GM19351 (cell line): ENCODE results near the gene MICALL1.
"Not testable (repeated sequence)": the region's sequence is repeated elsewhere in the genome, so short reads cannot be mapped to it uniquely, and the experiment has no call there.

Experiments
- ATAC-seq: cut with Tn5 transposase; IDR thresholded peaks from one replicate; pipeline ENCODE4 v1.9.1; 2021; ENCODE audit warnings: mild to moderate bottlenecking, moderate library complexity; ENCODE audit not compliant: unreplicated experiment

Gene MICALL1

GRCh38 chr22:37929390-37929789, 23.3 kb downstream of the MICALL1 start:
- no peak for ATAC-seq

GRCh38 chr22:37930270-37930951, 24.3 kb downstream of the MICALL1 start:
- ATAC-seq, result no peak

DNA sequence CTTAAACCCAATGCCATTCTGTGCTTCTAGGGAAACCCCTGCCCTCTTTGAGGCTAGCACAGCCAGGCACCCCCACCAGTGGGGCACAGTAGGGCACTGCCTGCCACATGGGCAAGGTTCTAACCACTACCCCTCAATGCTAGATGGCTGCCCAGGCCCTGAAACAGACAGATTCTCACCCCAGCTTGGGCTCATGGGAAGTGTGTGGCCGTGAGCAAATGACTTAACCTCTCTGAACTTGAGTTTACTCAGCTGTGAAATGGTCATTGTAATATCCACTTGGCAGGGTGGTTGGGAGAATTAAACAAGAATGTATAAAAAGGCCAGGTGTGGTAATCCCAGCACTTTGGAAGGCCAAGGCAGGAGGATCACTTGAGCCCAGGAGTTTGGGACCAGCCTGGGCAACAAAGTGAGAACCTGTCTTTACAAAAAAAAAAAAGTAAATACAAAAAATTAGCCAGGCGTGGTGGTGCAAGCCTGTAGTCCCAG, 24.9 kb downstream of the MICALL1 start:
- ATAC-seq, result no peak

- ATAC-seq, result no peak
Measured at GRCh38 chr22:37931893-37932389, 25.8 kb downstream of the MICALL1 start.

GRCh38 chr22:37932401-37932800, 26.3 kb downstream of the MICALL1 start:
- no peak for ATAC-seq

- ATAC-seq, result no peak
Measured at GRCh38 chr22:37932821-37933578, 26.9 kb downstream of the MICALL1 start.

- no peak for ATAC-seq
Measured at GRCh38 chr22:37933711-37934376, 27.7 kb downstream of the MICALL1 start.

DNA sequence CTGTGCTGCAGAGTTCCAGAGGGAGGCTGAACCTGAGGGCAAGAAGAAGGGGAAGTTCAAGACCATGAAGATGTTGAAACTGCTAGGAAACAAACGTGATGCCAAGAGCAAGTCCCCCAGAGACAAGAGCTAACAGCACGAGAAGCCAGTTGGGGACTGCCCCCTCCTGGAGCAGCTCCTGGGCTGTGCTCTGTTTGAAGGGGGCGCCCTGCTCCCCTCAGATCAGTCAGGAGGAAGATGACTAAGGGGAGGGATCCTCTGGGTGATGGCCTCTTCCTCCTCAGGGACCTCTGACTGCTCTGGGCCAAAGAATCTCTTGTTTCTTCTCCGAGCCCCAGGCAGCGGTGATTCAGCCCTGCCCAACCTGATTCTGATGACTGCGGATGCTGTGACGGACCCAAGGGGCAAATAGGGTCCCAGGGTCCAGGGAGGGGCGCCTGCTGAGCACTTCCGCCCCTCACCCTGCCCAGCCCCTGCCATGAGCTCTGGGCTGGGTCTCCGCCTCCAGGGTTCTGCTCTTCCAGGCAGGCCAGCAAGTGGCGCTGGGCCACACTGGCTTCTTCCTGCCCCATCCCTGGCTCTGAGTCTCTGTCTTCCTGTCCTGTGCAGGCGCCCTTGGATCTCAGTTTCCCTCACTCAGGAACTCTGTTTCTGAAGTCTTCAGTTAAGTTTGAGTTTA, 34.7 kb downstream of the MICALL1 start:
- no peak for ATAC-seq

- ATAC-seq, result no peak
Measured at GRCh38 chr22:37942133-37942532, 36.0 kb downstream of the MICALL1 start.

DNA sequence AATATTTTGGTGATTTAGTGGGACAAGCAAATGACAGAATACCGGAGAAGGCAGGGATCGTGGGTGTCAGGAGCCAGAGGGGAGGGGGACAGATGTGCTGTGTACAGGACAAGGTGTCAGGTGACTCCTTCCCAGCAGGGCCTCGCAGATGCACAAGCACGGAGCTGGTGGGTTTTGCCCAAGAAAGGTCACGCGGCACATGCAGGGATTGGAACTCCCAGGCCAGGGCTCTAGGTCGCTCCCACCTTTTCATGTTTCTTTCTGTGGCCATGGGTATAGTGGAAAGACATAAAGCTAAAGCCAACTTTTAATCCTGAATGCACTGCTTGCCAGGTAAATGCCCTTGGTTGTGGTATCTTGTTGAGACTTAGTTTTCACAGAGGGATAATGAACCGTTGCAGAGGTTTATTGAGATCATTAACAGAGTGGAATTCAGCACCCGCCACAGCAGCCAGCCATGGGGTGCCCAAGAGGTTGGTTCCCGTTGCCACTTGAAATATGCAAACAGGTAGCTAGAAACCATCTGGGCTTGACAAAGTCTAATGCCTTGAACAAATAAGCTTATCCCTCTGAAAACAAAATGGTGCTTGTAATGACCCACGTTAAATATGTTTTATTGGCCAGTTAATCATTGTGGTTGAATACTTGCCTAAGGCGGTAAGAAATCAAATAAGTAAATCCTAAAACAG, 37.2 kb downstream of the MICALL1 start:
- no peak for ATAC-seq

- ATAC-seq, result no peak
Measured at GRCh38 chr22:37943825-37944198, 37.7 kb downstream of the MICALL1 start.

DNA sequence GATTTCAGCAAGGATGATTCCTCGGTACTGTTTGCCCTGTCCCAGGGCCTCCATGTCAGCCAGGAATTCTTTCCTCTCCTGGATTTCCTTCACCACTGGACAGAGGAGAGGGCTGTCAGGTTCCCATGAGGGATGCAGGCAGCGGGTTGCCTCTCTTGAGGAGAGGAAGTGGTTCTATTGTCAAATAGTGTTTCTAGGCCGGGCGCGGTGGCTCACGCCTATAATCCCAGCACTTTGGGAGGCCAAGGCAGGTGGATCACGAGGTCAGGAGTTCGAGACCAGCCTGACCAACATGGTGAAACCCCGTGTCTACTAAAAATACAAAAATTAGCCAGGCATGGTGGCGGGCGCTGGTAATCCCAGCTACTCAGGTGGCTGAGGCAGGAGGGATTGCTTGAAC, 38.3 kb downstream of the MICALL1 start:
- not testable (repeated sequence) for ATAC-seq

- not testable (repeated sequence) for ATAC-seq
Measured at GRCh38 chr22:37947142-37947795, 41.2 kb downstream of the MICALL1 start.

GRCh38 chr22:37951305-37951704, 45.2 kb downstream of the MICALL1 start:
- ATAC-seq, result no peak

- not testable (repeated sequence) for ATAC-seq
Measured at GRCh38 chr22:37952629-37953028, 46.5 kb downstream of the MICALL1 start.

- ATAC-seq, result peak; percentile 35
Measured at GRCh38 chr22:37953062-37953436, 47.0 kb downstream of the MICALL1 start.

GRCh38 chr22:37953437-37954179, 47.5 kb downstream of the MICALL1 start, which contains the start of the genes C22orf23 and POLR2F:
C22orf23 (minus strand) TSS chr22:37953601; CDS start chr22:37953149, 452 bp downstream.
POLR2F (plus strand) TSS chr22:37953699; CDS start chr22:37953788, 89 bp downstream.
- ATAC-seq, result peak; percentile 84

DNA sequence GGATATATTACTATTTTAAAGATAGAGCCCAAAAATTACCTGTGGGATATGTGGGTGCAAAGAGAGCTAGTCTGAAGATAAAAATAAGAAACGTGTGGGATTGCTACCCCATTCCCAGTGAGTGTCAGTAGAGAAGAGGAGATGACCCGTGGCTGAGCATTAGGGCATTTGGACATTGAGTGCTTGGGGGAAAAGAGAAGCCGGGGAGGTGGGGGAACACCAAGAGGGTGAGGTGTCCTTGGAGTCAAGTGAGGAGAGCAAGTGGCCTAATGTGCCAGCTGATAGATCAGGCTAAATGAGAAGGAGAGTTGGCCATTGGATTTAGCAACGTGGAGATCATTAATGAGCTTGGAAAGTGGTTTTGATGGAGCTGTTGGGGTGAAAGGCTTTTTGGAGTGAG, 48.6 kb downstream of the MICALL1 start:
- ATAC-seq, result no peak

DNA sequence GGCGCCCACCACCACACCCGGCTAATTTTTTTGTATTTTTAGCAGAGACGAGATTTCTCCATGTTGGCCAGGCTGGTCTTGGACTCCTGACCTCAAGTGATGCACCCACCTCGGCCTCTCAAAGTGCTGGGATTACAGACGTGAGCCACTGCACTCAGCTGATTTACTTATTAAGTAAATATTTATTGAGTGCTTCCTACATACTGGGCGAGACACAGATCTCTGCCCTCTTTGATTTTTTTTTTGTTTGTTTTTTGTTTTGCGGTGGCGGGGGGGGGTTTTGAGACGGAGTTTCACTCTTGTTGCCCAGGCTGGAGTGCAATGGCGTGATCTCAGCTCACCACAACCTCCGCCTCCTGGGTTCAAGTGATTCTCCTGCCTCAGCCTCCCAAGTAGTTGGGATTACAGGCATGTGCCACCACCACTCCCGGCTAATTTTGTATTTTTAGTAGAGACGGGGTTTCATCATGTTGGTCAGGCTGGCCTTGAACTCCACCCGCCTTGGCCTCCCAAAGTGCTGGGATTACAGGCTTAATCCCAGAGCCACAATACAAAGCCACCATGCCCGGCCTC, 49.8 kb downstream of the MICALL1 start:
- not testable (repeated sequence) for ATAC-seq
